GM19035 (cell line): Measurements from ENCODE around the gene RHBDL1.

Source experiments
- ATAC-seq: cut with Tn5 transposase; IDR thresholded peaks from one replicate; pipeline ENCODE4 v1.9.1; 2021; ENCODE audit not compliant: unreplicated experiment

RHBDL1 gene

GRCh38 chr16:716768-717325 is 41.4 kb downstream of the RHBDL1 start:
- no peak for ATAC-seq

GRCh38 chr16:717450-718245 is 42.2 kb downstream of the RHBDL1 start:
- no peak for ATAC-seq

GRCh38 chr16:718389-718788 is 42.9 kb downstream of the RHBDL1 start:
- ATAC-seq = no peak

- ATAC-seq = no peak
Measured at GRCh38 chr16:718922-719321, 43.5 kb downstream of the RHBDL1 start.

GRCh38 chr16:719815-720446 is 44.5 kb downstream of the RHBDL1 start:
- no peak for ATAC-seq

- peak; percentile 14 for ATAC-seq
Measured at GRCh38 chr16:720447-720989, 45.0 kb downstream of the RHBDL1 start.

- peak; percentile 66 for ATAC-seq
Measured at GRCh38 chr16:720990-721764, 45.7 kb downstream of the RHBDL1 start, which contains the start of gene ANTKMT. TSS of gene ANTKMT (plus strand) at chr16:721146. CDS start at chr16:721275, 129 bp downstream.

- ATAC-seq = no peak
Measured at GRCh38 chr16:721765-722540, 46.5 kb downstream of the RHBDL1 start.

- no peak for ATAC-seq
Measured at GRCh38 chr16:722835-723633, 47.6 kb downstream of the RHBDL1 start.

- ATAC-seq = no peak
Measured at GRCh38 chr16:723695-724094, 48.2 kb downstream of the RHBDL1 start.

- no peak for ATAC-seq
Measured at GRCh38 chr16:724188-725040, 48.9 kb downstream of the RHBDL1 start.

- ATAC-seq = no peak
Measured at GRCh38 chr16:725041-725376, 49.5 kb downstream of the RHBDL1 start.

GRCh38 chr16:725463-726187 is 50.2 kb downstream of the RHBDL1 start:
- ATAC-seq = no peak

- ATAC-seq = no peak
Measured at GRCh38 chr16:726188-726437, 50.6 kb downstream of the RHBDL1 start.

GRCh38 chr16:726438-727290 is 51.2 kb downstream of the RHBDL1 start, which contains the start of the genes CCDC78 and HAGHL:
TSS of gene CCDC78 (minus strand) at chr16:726443. CDS start at chr16:726367, 76 bp downstream.
TSS of gene HAGHL (plus strand) at chr16:727106. CDS start at chr16:727510, 404 bp downstream.
- peak; percentile 32 for ATAC-seq

- peak; percentile 13 for ATAC-seq
Measured at GRCh38 chr16:727291-727977, 52.0 kb downstream of the RHBDL1 start.
